SK-N-SH (cell line): ENCODE measurements around the gene FGF19. TPM values are rescaled to one million over a fixed set of nuclear protein-coding genes. Genes with fewer than 3 reads are reported as not detected.

ENCODE experiments used
- CTCF ChIA-PET: fragments of 300-600, 350-600 bp; formaldehyde crosslinking; extraction: SDS; loops from one replicate; lab custom pipeline; 2021; lab: Yijun Ruan, JAX
- POLR2A ChIA-PET: fragments of 350-600 bp; sonication (Branson Sonifier 250); formaldehyde crosslinking; extraction: SDS; loops from one replicate; lab custom pipeline; 2020; ENCODE audit warnings: antibody characterized with exemption, inconsistent platforms; lab: Yijun Ruan, JAX
- DNase-seq: peaks from one replicate; pipeline ENCODE4 v3.0.0; 2012
- H2AFZ ChIP-seq: fragments of 200-600 bp; sonication (generic); 2 replicates; pipeline ENCODE4 v1.8.1; 2016; ENCODE audit warnings: antibody characterized with exemption, mild to moderate bottlenecking, low read depth
- H3F3A ChIP-seq: fragments of 200-600 bp; sonication (generic); replicated peaks from 2 replicates; pipeline ENCODE3; 2016; ENCODE audit warnings: antibody characterized with exemption, mild to moderate bottlenecking; ENCODE audit not compliant: insufficient read depth
- H3K27ac ChIP-seq, 2 experiments: fragments of 200-500 bp in 1 of 2; fragments of 200-600 bp in 1 of 2; sonication (Bioruptor generic) in 1 of 2; sonication (generic), shearing (Covaris generic) in 1 of 2; 2 replicates each; pipeline versions ENCODE4 v1.5.1 to v1.6.1; 2014 to 2016; ENCODE audit warnings: low read depth in 2 of 2, inconsistent platforms in 1 of 2, low read length in 1 of 2, mild to moderate bottlenecking in 1 of 2, mixed read lengths in 1 of 2
- H3K27me3 ChIP-seq: fragments of 200-600 bp; sonication (generic), shearing (Covaris generic); 2 replicates; pipeline ENCODE4 v1.6.1; 2016; ENCODE audit warnings: mixed run types; ENCODE audit not compliant: insufficient read depth
- H3K36me3 ChIP-seq, 2 experiments: fragments of 200-500 bp in 1 of 2; fragments of 200-600 bp in 1 of 2; sonication (Bioruptor generic) in 1 of 2; sonication (generic) in 1 of 2; replicated peaks in 1 of 2; 2 replicates each; pipeline versions ENCODE3 to v1.5.1; 2014 to 2016; ENCODE audit warnings: low read length in 1 of 2, mild to moderate bottlenecking in 1 of 2; ENCODE audit not compliant: insufficient read depth in 2 of 2, control insufficient read depth in 1 of 2
- H3K4me1 ChIP-seq, 2 experiments: fragments of 200-500 bp in 1 of 2; fragments of 200-600 bp in 1 of 2; sonication (Bioruptor generic) in 1 of 2; sonication (generic), shearing (Covaris generic) in 1 of 2; 2 replicates each; pipeline versions ENCODE4 v1.5.1 to v1.6.1; 2014 to 2016; ENCODE audit warnings: low read depth in 1 of 2, low read length in 1 of 2, mixed run types in 1 of 2; ENCODE audit not compliant: insufficient read depth in 2 of 2, control insufficient read depth in 1 of 2
- H3K4me2 ChIP-seq: fragments of 200-600 bp; sonication (generic), shearing (Covaris generic); 2 replicates; pipeline ENCODE4 v1.6.1; 2017; ENCODE audit warnings: mixed run types
- H3K4me3 ChIP-seq, 2 experiments: fragments of 200-500 bp in 1 of 2; fragments of 200-600 bp in 1 of 2; sonication (Bioruptor generic) in 1 of 2; sonication (generic), shearing (Covaris generic) in 1 of 2; 2 replicates each; pipeline versions ENCODE4 v1.5.1 to v1.8.1; 2014 to 2016; ENCODE audit warnings: low read depth in 2 of 2, inconsistent platforms in 1 of 2, low read length in 1 of 2, mild to moderate bottlenecking in 1 of 2, mixed read lengths in 1 of 2, moderate library complexity in 1 of 2
- H3K79me2 ChIP-seq: fragments of 200-600 bp; sonication (generic); 2 replicates; pipeline ENCODE4 v1.8.1; 2017; ENCODE audit warnings: mild to moderate bottlenecking; ENCODE audit not compliant: insufficient read depth
- H3K9ac ChIP-seq: fragments of 200-600 bp; sonication (generic); 2 replicates; pipeline ENCODE4 v1.6.1; 2017; ENCODE audit warnings: mixed run types
- H3K9me2 ChIP-seq: fragments of 200-600 bp; sonication (generic); 2 replicates; pipeline ENCODE4 v1.6.1; 2017; ENCODE audit warnings: mixed run types
- H3K9me3 ChIP-seq: fragments of 200-600 bp; sonication (generic); 2 replicates; pipeline ENCODE4 v1.6.1; 2017; ENCODE audit warnings: mixed run types, mild to moderate bottlenecking, moderate library complexity
- H4K20me1 ChIP-seq: fragments of 200-600 bp; sonication (generic); 2 replicates; pipeline ENCODE4 v1.6.1; 2017; ENCODE audit warnings: mild to moderate bottlenecking, mixed run types; ENCODE audit not compliant: insufficient read depth
- CHD2 ChIP-seq: fragments of 150-350 bp; IDR thresholded peaks from 2 replicates; pipeline ENCODE4 v1.6.1; 2018; ENCODE audit warnings: low read length; ENCODE audit not compliant: partially characterized antibody
- ELF1 ChIP-seq: IDR thresholded peaks from 2 replicates; pipeline ENCODE4 v1.4.0; 2012
- EZH2phosphoT487 ChIP-seq: fragments of 200-600 bp; sonication (generic); IDR thresholded peaks from 2 replicates; pipeline ENCODE4 v1.6.1; 2017; ENCODE audit warnings: low read depth, mixed run types, mild to moderate bottlenecking, antibody characterized with exemption, moderate library complexity, borderline replicate concordance
- FOSL2 ChIP-seq: IDR thresholded peaks from 2 replicates; pipeline ENCODE4 v1.4.0; 2012; ENCODE audit warnings: low read depth, mild to moderate bottlenecking, moderate library complexity, borderline replicate concordance
- FOXJ3 ChIP-seq: sonication (generic); formaldehyde crosslinking; IDR thresholded peaks from 2 replicates; pipeline ENCODE4 v1.5.1; 2020; ENCODE audit warnings: mild to moderate bottlenecking, missing genetic modification reagents
- FOXM1 ChIP-seq: IDR thresholded peaks from 2 replicates; pipeline ENCODE4 v1.4.0; 2012; ENCODE audit warnings: low read depth, mild to moderate bottlenecking
- GABPA ChIP-seq: IDR thresholded peaks from 2 replicates; pipeline ENCODE4 v1.4.0; 2012; ENCODE audit warnings: low read depth, mild to moderate bottlenecking
- GATA2 ChIP-seq: sonication (generic); formaldehyde crosslinking; IDR thresholded peaks from 2 replicates; pipeline ENCODE4 v1.5.0; 2020; ENCODE audit warnings: mild to moderate bottlenecking, missing genetic modification reagents
- JUND ChIP-seq: IDR thresholded peaks from 2 replicates; pipeline ENCODE4 v1.4.0; 2012
- MEF2A ChIP-seq: IDR thresholded peaks from 2 replicates; pipeline ENCODE4 v1.4.0; 2012; ENCODE audit warnings: low read depth, borderline replicate concordance
- MXI1 ChIP-seq: IDR thresholded peaks from 2 replicates; pipeline ENCODE4 v1.6.1; 2012; ENCODE audit warnings: mild to moderate bottlenecking, low read depth, low read length, improper control_type of control experiment
- NFIC ChIP-seq: IDR thresholded peaks from 2 replicates; pipeline ENCODE4 v1.4.0; 2012; ENCODE audit warnings: borderline replicate concordance
- POLR2AphosphoS5 ChIP-seq: IDR thresholded peaks from 2 replicates; pipeline ENCODE4 v1.6.1; 2012; ENCODE audit warnings: low read depth, low read length
- RAD21 ChIP-seq: IDR thresholded peaks from 2 replicates; pipeline ENCODE4 v1.6.1; 2012; ENCODE audit warnings: mild to moderate bottlenecking, low read length
- RCOR1 ChIP-seq: fragments of 150-350 bp; IDR thresholded peaks from 2 replicates; pipeline ENCODE4 v1.6.1; 2017; ENCODE audit warnings: antibody characterized with exemption, low read length
- RFX5 ChIP-seq: IDR thresholded peaks from 2 replicates; pipeline ENCODE4 v1.6.1; 2012; ENCODE audit warnings: mild to moderate bottlenecking, improper control_type of control experiment, low read length
- RXRA ChIP-seq: IDR thresholded peaks from 2 replicates; pipeline ENCODE4 v1.4.0; 2012; ENCODE audit warnings: low read depth, mild to moderate bottlenecking, borderline replicate concordance
- SIN3A ChIP-seq: IDR thresholded peaks from 2 replicates; pipeline ENCODE4 v1.6.1; 2012; ENCODE audit warnings: low read depth, mild to moderate bottlenecking, low read length, moderate library complexity, borderline replicate concordance
- SMC3 ChIP-seq: IDR thresholded peaks from 2 replicates; pipeline ENCODE4 v1.6.1; 2012; ENCODE audit warnings: low read depth, low read length, improper control_type of control experiment
- TAF1 ChIP-seq: IDR thresholded peaks from 2 replicates; pipeline ENCODE4 v1.6.1; 2012; ENCODE audit warnings: low read depth, mild to moderate bottlenecking, low read length, moderate library complexity, borderline replicate concordance
- TCF12 ChIP-seq: IDR thresholded peaks from 2 replicates; pipeline ENCODE4 v1.4.0; 2012
- TEAD4 ChIP-seq: IDR thresholded peaks from 2 replicates; pipeline ENCODE4 v1.4.0; 2012; ENCODE audit warnings: mild to moderate bottlenecking, borderline replicate concordance; ENCODE audit not compliant: insufficient read depth
- YY1 ChIP-seq: IDR thresholded peaks from 2 replicates; pipeline ENCODE4 v1.4.0; 2012; ENCODE audit warnings: low read depth, mild to moderate bottlenecking
- WGBS: methylation state at CpG from one replicate; pipeline ENCODE4 v1.1.6; 2017; ENCODE audit warnings: low lambda C conversion rate; 5-methylcytosine and 5-hydroxymethylcytosine counted together
- polyA plus RNA-seq, 3 experiments: library from polyadenylated mRNA; depleted of rRNA; stranded (reverse); fragments of >200 nt; gene quantifications; 2 replicates each; pipeline ENCODE4 v1.2.3, GENCODE V29; 2012
- TF ChIP-seq, protein P1 (sequence below): fragments of 150-350 bp; IDR thresholded peaks from 2 replicates; pipeline ENCODE4 v1.6.1; 2017; ENCODE audit warnings: antibody characterized with exemption, low read length, low read depth, borderline replicate concordance
- TF ChIP-seq, protein P2 (sequence below): IDR thresholded peaks from 2 replicates; pipeline ENCODE4 v1.4.0; 2012; ENCODE audit warnings: low read depth, borderline replicate concordance
- TF ChIP-seq, protein P3 (sequence below): fragments of 150-350 bp; IDR thresholded peaks from 2 replicates; pipeline ENCODE4 v1.6.1; 2016; ENCODE audit warnings: mild to moderate bottlenecking, low read depth, low read length
- TF ChIP-seq, protein P4 (sequence below): IDR thresholded peaks from 2 replicates; pipeline ENCODE4 v1.4.0; 2012; ENCODE audit warnings: low read depth
- TF ChIP-seq, protein P5 (sequence below): IDR thresholded peaks from 2 replicates; pipeline ENCODE4 v1.6.1; 2012; ENCODE audit warnings: mild to moderate bottlenecking, low read depth, low read length, moderate library complexity

FGF19 gene
- polyA plus RNA-seq, 1 of the 3 experiments (the other 2 are of a cell fraction) = not detected

DNA sequence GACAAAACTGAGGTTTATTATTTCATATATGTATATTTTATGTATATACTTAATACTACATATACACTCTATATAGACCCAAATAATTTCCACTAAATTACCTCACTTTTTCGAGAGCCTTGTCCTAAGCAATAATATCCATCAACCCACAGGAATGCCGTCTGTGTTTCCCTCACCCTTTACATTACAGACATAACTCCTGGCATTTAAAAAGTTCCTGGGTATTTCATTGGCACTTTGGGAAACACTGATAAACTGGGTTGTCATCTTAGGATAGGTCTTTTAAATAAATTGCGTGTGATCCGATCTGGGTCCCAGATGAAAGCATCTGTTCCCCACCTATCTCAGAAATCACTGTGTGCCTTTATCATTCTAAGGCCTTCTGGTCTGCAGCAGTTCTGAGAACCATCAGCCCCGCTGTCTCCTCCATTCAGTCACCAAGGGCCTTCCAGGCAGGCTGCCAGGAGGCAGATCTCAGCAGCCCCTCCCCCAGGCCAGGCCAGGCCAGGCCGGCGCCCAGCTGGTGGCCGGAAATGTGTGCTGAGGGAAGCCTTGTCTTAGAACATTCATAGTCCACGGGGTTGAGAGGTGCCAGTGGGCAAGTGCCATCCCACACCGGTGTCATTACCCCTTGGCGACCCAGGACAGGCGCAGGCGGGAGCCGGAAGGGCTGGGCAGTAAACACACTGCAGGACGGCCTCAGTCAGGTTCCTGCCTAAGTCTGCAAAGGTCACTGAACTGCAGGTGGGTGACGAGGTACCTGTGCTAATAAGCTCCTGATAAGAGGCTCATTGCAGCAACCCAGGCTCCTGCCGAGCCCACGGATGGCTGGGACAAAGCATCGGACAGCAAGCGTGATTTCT lies 3.3 kb downstream of the FGF19 start:
- Histone ChIP-seq H3K36me3 (no peaks in the 10 kb centered on the region), H2AFZ (no peak overlapping the region), H3K27ac (peak overlapping the region; percentile 24 to 71), H4K20me1 (no peaks in the 10 kb centered on the region), H3K4me1 (peaks cover 0 to 22% of the 10 kb centered on the region in 2 experiments; a peak in 1 of 4 replicates), H3K4me3 (no peak overlapping the region), H3K27me3 (peaks cover 30% of the 10 kb centered on the region), H3K9me2 (no peaks in the 10 kb centered on the region), H3K79me2 (no peaks in the 10 kb centered on the region), H3K4me2 (peak overlapping the region; percentile 46), H3K9ac (no peak overlapping the region), H3F3A (peaks cover 3% of the 10 kb centered on the region), H3K9me3 (no peaks in the 10 kb centered on the region)
- CTCF ChIA-PET = interaction anchor here (1.3 to 3.2 kb wide), 7 partner anchors 15 to 218 kb away, joined by 4 to 16 read pairs (median 5); no protein-coding TSS in a partner anchor
- DNase-seq = peak; percentile 91
- POLR2A ChIA-PET = no interaction called here
- WGBS = 38% methylated on average over 18 of the region's 20 CpGs
- no peak for TF ChIP-seq FOSL2
- TF ChIP-seq SMC3 = no peak
- no peak for TF ChIP-seq MEF2A
- TF ChIP-seq RAD21 = no peak
- no peak for TF ChIP-seq POLR2AphosphoS5
- no peak for TF ChIP-seq YY1
- TF ChIP-seq GABPA = no peak
- TF ChIP-seq, protein P1, sequence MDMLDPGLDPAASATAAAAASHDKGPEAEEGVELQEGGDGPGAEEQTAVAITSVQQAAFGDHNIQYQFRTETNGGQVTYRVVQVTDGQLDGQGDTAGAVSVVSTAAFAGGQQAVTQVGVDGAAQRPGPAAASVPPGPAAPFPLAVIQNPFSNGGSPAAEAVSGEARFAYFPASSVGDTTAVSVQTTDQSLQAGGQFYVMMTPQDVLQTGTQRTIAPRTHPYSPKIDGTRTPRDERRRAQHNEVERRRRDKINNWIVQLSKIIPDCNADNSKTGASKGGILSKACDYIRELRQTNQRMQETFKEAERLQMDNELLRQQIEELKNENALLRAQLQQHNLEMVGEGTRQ = no peak
- peak; percentile 79 for TF ChIP-seq NFIC
- no peak for TF ChIP-seq FOXM1
- peak; percentile 69 for TF ChIP-seq GATA2
- TF ChIP-seq, protein P2, sequence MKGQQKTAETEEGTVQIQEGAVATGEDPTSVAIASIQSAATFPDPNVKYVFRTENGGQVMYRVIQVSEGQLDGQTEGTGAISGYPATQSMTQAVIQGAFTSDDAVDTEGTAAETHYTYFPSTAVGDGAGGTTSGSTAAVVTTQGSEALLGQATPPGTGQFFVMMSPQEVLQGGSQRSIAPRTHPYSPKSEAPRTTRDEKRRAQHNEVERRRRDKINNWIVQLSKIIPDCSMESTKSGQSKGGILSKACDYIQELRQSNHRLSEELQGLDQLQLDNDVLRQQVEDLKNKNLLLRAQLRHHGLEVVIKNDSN = no peak
- TF ChIP-seq CHD2 = peak; percentile 93
- TF ChIP-seq MXI1 = 0 out of 2 replicates have a peak, but pooled peaks have one; percentile 25
- TF ChIP-seq, protein P3, sequence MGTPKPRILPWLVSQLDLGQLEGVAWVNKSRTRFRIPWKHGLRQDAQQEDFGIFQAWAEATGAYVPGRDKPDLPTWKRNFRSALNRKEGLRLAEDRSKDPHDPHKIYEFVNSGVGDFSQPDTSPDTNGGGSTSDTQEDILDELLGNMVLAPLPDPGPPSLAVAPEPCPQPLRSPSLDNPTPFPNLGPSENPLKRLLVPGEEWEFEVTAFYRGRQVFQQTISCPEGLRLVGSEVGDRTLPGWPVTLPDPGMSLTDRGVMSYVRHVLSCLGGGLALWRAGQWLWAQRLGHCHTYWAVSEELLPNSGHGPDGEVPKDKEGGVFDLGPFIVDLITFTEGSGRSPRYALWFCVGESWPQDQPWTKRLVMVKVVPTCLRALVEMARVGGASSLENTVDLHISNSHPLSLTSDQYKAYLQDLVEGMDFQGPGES = no peak
- TF ChIP-seq, protein P4, sequence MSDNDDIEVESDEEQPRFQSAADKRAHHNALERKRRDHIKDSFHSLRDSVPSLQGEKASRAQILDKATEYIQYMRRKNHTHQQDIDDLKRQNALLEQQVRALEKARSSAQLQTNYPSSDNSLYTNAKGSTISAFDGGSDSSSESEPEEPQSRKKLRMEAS = no peak
- no peak for TF ChIP-seq RFX5
- TF ChIP-seq FOXJ3 = peak; percentile 79
- TF ChIP-seq TAF1 = no peak
- TF ChIP-seq SIN3A = no peak
- TF ChIP-seq EZH2phosphoT487 = no peak
- TF ChIP-seq RXRA = no peak
- no peak for TF ChIP-seq TEAD4
- peak; percentile 67; the same call in 1 of the 2 replicates for TF ChIP-seq RCOR1
- no peak for TF ChIP-seq ELF1
- peak; percentile 65 for TF ChIP-seq TCF12
- no peak for TF ChIP-seq JUND
- TF ChIP-seq, protein P5, sequence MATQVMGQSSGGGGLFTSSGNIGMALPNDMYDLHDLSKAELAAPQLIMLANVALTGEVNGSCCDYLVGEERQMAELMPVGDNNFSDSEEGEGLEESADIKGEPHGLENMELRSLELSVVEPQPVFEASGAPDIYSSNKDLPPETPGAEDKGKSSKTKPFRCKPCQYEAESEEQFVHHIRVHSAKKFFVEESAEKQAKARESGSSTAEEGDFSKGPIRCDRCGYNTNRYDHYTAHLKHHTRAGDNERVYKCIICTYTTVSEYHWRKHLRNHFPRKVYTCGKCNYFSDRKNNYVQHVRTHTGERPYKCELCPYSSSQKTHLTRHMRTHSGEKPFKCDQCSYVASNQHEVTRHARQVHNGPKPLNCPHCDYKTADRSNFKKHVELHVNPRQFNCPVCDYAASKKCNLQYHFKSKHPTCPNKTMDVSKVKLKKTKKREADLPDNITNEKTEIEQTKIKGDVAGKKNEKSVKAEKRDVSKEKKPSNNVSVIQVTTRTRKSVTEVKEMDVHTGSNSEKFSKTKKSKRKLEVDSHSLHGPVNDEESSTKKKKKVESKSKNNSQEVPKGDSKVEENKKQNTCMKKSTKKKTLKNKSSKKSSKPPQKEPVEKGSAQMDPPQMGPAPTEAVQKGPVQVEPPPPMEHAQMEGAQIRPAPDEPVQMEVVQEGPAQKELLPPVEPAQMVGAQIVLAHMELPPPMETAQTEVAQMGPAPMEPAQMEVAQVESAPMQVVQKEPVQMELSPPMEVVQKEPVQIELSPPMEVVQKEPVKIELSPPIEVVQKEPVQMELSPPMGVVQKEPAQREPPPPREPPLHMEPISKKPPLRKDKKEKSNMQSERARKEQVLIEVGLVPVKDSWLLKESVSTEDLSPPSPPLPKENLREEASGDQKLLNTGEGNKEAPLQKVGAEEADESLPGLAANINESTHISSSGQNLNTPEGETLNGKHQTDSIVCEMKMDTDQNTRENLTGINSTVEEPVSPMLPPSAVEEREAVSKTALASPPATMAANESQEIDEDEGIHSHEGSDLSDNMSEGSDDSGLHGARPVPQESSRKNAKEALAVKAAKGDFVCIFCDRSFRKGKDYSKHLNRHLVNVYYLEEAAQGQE = no peak
